Activated T-cell treated with anti-CD3 and anti-CD28 coated beads for 24 hours (primary cell): ENCODE data around the gene ADAM12.
"Not testable (repeated sequence)": the region's sequence is repeated elsewhere in the genome, so short reads cannot be mapped to it uniquely, and the experiment has no call there.

Experiments used
- DNase-seq: peaks from one replicate; pipeline ENCODE4 v3.0.0-alpha.2; 2020; ENCODE audit warnings: low read depth

Gene ADAM12

DNA sequence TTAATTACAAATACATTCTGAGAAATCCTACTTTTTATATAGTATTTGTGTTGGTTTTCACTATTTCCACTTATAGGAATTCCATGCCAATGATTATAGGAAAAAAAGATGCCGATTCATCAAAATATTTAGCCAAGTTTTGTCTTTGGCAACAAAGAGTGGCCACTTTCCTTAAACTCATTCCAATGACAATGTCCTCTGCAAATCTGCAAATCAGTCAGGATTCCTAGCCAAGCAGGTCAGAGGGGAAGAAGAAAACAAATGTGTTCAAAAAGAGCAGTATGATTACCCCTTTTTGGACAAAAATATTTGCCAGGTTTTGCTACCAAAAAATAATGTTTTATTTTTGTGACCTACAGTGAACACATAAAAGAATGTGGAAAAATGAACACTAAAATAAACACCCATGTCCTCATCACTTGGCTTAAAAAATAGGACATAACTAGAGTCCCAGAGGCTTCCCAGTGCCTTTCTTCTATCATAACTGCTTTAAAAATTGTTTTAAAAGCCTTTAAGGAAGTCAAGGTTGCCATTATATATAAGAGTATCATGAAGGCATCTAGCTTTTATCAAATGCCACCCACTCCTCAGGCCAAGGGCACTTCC is 125.9 kb downstream of the ADAM12 start:
- no peak for DNase-seq

- DNase-seq = no peak
These were observed 128.4 kb downstream of the ADAM12 start for GRCh38 chr10:126259760-126260479.

DNA sequence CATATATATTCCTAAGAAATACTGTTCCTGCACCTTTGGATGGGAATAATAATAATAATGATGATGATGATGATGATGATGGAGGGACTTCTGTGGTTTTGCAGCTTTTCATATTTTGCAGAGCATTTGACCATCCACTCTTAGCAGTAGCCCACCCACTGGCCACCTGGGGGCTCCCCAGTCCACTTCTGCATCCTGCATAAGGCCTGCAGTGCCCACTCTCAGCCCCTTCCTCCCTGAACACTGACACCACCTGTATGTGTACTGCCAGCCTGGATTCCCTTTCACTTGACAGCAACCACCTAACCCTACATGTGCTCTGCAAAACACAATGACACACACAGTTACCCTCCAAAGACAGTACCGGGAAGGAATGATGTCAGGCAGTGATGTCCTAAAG is 131.4 kb downstream of the ADAM12 start:
- DNase-seq = no peak

DNA sequence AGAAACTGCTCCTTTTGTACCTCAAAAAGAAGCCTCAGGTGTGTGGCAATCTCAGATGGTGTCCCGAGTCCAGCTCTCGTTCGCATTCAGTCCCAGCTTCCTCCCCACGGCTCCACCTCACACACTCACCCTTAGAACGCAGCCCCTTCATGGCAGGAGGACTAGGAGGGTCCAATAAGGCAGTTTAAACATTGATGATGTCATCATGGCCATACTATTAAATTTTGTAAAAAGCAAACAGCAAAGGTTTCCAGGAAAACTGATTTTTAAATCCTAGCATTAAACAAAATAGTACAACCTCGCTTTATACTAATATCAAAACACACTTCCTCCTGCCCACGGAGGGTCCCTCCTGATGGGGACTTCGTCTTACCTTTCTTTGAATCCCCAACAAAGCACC is 133.0 kb downstream of the ADAM12 start:
- no peak for DNase-seq

GRCh38 chr10:126253611-126253998 is 134.7 kb downstream of the ADAM12 start:
- no peak for DNase-seq

DNA sequence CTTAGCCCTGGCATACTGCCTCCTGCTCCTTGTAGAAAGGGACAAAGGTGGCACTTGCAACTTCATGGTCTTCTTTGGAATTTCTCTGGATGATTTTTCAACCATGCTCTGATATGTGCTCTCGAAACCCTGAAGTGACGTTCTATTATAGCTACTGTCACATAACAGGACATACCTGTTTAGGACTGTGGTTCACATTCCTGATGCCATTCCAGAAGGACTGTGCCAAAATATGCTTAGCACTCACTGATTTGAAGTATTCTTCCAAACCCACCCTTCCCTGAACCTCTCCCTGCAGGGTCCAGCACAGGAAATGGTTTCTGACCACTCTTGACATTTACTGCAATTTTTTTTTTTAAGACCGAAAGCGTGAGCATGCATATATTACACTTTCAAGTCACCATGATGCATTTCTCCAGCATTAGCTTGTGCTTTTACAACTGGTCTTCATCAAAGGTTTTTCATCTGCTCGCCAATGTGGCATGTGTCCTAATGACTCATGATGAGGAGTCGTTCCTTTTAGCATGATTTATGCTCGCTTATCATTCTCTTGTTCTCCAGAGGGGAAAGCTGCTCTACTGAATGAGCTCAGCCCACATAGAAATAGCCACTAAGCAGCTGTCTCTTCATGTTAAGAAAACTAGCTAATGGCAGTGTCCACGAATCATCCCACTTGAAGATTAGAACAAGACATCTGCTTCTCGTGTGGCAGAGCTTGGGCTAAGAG is 135.2 kb downstream of the ADAM12 start:
- DNase-seq = no peak

DNA sequence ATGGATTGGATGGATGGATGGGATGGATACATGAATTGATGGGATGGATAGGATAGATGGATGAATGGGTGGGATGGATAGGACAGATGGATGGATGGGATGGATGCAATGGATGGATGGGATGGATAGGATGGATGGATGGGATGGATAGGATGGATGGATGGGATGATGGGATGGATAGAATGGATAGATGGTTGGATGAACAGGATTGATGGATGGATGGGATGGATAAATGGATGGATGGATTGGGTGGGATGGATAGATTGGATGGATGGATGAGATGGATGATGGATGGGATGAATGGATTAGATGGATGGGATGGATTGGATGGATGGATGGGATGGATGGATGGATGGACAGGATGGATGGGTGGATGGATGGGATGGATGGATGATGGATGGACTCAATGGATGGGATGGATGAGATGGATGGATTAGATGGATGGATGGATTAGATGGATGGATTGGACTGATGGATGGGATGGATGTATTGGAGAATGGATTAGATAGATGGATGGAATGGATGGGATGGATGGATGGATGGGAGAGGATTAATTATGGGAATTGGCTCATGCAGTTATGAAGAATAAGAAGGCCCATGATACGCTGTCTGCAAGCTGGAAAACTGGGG is 136.4 kb downstream of the ADAM12 start:
- DNase-seq = no peak

DNA sequence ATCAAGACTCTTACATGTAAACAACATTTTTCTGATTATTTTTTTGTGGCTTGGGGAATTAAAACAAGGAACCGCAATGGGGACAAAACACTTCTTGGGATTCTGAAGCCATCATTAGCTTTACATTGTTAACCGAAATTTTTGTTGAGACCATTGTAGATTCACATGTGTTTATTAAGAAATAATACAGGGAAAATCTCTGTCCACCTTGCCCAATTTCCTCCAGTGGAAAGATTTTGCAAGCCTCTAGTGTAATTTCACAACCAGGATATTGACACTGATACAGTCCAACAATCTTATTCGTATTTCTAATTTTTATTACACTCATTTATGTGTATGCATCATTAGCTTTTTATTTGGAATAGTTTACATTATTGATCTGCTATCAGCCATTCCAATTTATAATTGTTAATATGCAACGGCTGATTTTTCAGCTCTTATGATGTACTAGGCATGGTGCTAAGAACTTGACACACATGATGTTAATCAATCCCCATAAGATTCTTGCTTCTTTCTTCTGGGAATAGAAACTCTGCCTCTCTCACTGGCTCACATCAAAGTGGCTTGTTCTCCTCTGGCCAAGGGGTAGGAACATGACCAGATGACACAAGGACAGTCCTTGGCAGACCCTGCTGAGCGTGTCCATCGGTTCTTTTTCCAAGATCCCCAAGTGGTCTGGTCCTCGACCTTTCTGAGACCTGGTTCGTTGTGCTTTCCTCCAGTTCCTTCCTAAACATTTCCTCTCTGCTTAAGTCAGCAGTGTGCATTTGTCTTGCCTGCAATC is 137.6 kb downstream of the ADAM12 start:
- no peak for DNase-seq

- no peak for DNase-seq
These were observed 138.2 kb downstream of the ADAM12 start for GRCh38 chr10:126250045-126250444.

GRCh38 chr10:126247446-126247975 is 140.8 kb downstream of the ADAM12 start:
- no peak for DNase-seq

DNA sequence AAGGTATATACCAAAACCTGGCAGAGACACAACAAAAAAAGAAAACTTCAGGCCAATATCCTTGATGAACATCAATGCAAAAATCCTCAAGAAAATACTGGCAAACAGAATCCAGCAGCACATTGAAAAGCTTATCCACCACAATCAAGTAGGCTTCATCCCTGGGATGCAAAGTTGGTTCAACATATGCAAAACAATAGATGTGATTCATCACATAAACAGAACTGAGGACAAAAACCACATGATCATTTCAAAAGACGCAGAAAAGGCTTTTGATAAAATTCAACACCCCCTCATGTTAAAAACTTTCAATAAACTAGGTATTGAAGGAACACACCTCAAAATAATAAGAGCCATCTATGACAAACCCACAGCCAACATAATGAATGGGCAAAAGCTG is 141.9 kb downstream of the ADAM12 start:
- DNase-seq = not testable (repeated sequence)

DNA sequence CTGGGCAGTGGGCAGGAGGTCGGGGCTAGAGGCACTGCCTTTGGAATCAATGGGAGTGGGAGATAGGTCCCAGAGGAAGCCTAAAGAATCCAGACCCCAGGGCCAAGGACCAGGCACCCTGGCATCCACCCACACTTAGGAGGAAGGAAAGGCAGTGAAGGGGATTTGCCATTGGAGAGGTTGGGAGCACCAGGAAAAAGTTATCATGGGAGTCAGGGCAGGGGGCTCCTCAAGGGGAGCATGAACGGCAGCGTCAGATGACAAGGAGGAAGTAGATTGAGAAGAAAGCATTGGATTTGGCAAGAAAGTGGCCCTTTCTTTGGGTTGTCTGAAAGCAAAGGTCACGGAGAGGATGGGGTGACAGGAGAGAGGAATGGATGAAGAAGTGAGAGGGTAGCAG is 142.8 kb downstream of the ADAM12 start:
- no peak for DNase-seq

DNA sequence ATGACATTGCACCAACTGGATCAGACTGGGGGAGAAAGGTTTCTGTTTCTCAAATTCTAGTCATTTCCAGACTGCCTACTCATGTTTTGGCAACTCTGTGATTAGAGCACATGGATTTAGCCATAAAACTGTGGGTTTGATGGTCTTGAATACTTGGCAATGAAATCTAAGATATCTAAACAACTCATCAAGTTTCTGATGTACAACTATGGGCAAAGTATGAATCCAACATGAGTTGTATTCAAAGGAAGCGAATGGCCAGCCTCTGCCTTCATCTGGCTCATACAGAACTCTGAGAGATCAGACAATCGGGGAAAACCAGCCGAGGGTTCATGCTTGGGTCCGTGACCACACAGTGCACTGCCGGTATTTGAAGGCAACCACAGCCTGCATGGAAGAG is 144.3 kb downstream of the ADAM12 start:
- no peak for DNase-seq

GRCh38 chr10:126243306-126243705 is 145.0 kb downstream of the ADAM12 start:
- no peak for DNase-seq

DNA sequence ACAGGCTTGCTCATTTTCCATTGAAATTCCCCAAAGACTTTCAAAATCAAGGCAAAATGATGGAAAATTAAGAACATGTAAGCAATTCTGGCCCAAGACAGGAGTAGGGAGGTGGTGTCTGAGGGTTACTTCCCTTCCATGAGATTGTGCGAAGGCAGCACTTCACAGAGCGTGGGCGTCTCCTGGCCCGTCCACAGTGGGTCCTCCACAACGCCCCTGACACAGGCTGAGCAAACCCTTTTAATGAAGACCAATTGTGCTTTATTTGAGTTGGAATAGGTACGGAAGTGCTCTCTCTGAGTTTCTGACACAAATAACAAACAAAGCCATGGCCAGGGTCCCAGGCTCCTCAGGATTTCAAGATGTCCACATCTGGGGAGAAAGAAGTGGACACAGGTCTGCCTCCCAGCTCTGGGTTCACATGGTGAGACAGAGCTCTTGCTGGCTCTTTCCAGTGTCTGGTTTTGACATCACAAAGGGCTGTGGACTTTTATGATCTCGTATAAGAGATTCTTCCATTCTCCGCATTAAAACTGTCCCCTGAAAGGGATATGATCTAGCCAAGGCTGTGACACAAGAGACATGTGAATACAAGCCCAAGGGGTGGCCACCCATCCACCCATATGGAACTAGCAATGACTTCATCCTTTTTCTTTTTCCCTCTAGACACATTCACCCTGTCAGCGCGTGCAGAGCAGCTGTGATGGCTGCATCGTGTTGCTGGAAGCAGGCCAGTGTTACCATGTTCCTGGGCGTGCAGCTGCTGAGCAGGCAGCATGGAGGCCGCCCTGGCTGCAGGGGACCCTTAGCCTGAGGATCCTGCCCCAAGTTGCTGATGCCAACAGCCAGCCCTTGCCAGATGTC is 145.6 kb downstream of the ADAM12 start:
- DNase-seq = no peak

- no peak for DNase-seq
These were observed 147.8 kb downstream of the ADAM12 start for GRCh38 chr10:126240483-126240882.

GRCh38 chr10:126239844-126240243 is 148.4 kb downstream of the ADAM12 start:
- DNase-seq = no peak

DNA sequence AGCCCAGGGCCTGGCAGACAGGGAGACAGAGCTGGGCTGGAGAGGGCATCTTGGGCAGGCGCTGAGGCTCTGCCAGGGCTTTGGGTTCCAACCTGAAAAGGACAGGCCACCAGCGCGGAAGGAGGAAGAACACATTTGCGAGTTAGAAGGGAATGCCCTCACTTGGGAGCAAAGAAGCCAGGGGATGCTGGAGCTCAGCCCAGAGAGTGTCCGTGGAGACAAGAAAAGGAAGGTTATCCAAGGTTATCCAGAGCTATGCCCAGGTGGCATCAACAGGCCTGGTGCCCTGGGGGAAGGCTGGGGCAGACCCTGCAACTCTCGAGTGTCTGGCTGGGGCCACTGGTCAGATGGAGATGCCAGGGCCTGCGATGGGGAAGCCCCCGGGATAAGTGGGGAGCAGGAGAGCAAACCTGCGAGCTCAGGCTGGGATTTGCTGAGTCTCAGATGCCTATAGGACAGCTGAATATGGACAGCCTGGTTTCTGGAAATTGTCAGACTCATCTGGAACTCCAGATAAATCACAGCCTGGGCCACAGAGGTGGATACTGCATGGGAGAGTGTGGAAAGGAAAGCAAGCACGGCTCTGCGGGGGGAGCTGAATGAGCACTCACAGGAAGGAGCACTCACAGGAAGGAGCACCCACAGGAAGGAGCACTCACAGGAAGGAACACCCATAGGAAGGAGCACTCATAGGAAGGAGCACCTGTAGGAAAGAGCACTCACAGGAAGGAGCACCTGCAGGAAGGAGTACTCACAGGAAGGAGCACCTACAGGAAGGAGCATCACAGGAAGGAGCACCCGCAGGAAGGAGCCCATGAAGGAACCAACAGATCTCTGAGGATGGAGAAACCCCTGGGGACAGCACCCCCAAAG is 152.1 kb downstream of the ADAM12 start:
- no peak for DNase-seq

DNA sequence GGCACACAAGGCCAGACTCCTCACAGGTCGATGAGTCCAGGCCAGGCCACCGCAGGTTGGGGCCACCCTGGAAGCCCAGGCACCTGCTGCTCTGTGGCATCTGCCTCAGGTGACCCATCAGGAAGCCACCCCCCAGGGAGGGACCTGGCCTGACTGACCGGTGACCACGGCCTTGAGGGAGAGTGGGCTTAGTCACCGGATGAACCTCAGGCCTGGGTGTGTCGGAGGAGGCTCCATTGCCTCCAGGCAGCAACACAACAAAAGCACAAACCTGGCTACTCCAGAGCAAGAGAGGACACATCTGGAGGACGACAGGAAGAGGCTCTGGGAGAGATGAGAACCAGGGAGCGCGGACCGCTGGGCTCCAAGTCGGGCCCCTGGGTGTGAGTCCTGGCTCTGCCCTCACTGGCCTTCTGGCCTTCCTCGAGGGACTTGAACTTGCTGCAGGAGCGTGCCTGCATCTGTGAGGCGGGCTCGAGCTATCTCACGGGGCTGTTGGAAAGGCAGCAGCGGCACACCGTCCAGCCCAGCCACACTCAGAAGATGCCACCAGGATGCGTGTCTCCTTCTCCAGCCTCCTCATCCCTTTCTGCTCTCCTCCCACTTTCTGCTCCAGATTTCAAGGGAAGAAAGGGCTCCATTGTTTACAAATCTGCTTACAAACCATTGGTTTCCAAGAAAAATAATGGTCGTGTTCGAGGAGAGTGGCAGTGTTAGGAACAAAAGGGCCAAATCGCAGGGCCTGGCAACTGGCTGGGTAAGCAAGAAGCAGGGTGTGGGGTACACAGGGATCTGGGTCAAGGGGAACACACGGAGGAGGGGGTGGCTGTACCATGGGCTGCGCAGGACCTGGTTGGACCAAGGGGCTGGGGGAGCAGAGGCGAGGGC is 152.9 kb downstream of the ADAM12 start:
- no peak for DNase-seq
